ENCODE measurements around the gene MATN1. TPM values are rescaled to one million over a fixed set of nuclear protein-coding genes. Genes with fewer than 3 reads are reported as not detected.

The MATN1 gene
- polyA plus RNA-seq, 2 of the 4 experiments (the other 2 are of a cell fraction): 0.05 to 0.17 TPM

GRCh38 chr1:30665216-30666010 lies 58.0 kb downstream of the MATN1 start:
- 72% methylated on average over 7 of the region's 7 CpGs for WGBS (ENCODE audit: missing lambda C conversion rate)
- Histone ChIP-seq H3K9me3 (no peaks in the 10 kb centered on the region), H3K27ac (no peak overlapping the region), H3K4me3 (no peak overlapping the region), H3K4me2 (no peak overlapping the region), H3K4me1 (no peaks in the 10 kb centered on the region)
- no peak for TF ChIP-seq JUNB (IDR thresholded peaks at IDR 0.05)
- no peak for TF ChIP-seq ZSCAN20 (CRISPR knock-in tag; IDR thresholded peaks at IDR 0.05)
- no peak for TF ChIP-seq RARB (CRISPR knock-in tag; IDR thresholded peaks at IDR 0.05)
- TF ChIP-seq RFX5 (IDR thresholded peaks at IDR 0.05): no peak
- no peak for TF ChIP-seq FOSB (CRISPR knock-in tag; IDR thresholded peaks at IDR 0.05)
- no peak for TF ChIP-seq HES2 (IDR thresholded peaks at IDR 0.05)
- TF ChIP-seq RAD21 (conservative IDR thresholded peaks at IDR 0.05 in 1 of 2, IDR thresholded peaks at IDR 0.05 in 1 of 2): no peak
- no peak for TF ChIP-seq ZFP36 (IDR thresholded peaks at IDR 0.05; ENCODE audit: borderline replicate concordance, partially characterized antibody)
- no peak for TF ChIP-seq PBX3 (IDR thresholded peaks at IDR 0.05)
- no peak for TF ChIP-seq NR3C1 (IDR thresholded peaks at IDR 0.05)
- TF ChIP-seq GATA3 (IDR thresholded peaks at IDR 0.05; ENCODE audit: borderline replicate concordance): no peak
- TF ChIP-seq HOXB5 (CRISPR knock-in tag; IDR thresholded peaks at IDR 0.05): no peak
- TF ChIP-seq SREBF2 (IDR thresholded peaks at IDR 0.05): no peak
- TF ChIP-seq POLR2AphosphoS2 (conservative IDR thresholded peaks at IDR 0.05; ENCODE audit: low read length): no peak
- no peak for TF ChIP-seq EP300 (IDR thresholded peaks at IDR 0.05)
- no peak for DNase-seq (ENCODE audit: low read depth in 1 of 2, low spot score in 1 of 2)
- ATAC-seq: 0 out of 6 replicates have a peak, but pooled peaks of 1 of the 2 experiments have one; percentile 31
- POLR2A ChIA-PET: no interaction called here
- no peak for FAIRE-seq
- CTCF ChIA-PET: interaction anchor here (0.6 kb wide), 1 partner anchor 12 kb away, joined by 3 read pairs; no protein-coding TSS in a partner anchor

GRCh38 chr1:30664103-30664755 lies 59.2 kb downstream of the MATN1 start:
- WGBS (ENCODE audit: missing lambda C conversion rate): 57% methylated on average over 8 of the region's 17 CpGs
- DNase-seq (ENCODE audit: low read depth in 1 of 2, low spot score in 1 of 2) (no peak), ATAC-seq (no peak), FAIRE-seq (no peak)
- H3K4me3 ChIP-seq: no peak overlapping the region
- no peak overlapping the region for H3K27ac ChIP-seq
- H3K4me1 ChIP-seq: no peaks in the 10 kb centered on the region
- no peak for TF ChIP-seq HOXB13 (CRISPR knock-in tag; IDR thresholded peaks at IDR 0.05; ENCODE audit: low read depth)
- TF ChIP-seq CTCF (IDR thresholded peaks at IDR 0.05): no peak
- TF ChIP-seq MAFK (IDR thresholded peaks at IDR 0.05; ENCODE audit: partially characterized antibody): no peak
- TF ChIP-seq CHD4 (IDR thresholded peaks at IDR 0.05; ENCODE audit: borderline replicate concordance): no peak
- TF ChIP-seq JUN (IDR thresholded peaks at IDR 0.05): no peak
- no peak for TF ChIP-seq TFCP2L1 (CRISPR knock-in tag; IDR thresholded peaks at IDR 0.05)
- no peak for TF ChIP-seq CBX8 (IDR thresholded peaks at IDR 0.05)
- TF ChIP-seq POLR2A (IDR thresholded peaks at IDR 0.05; ENCODE audit: low read length): no peak
- TF ChIP-seq USF2 (IDR thresholded peaks at IDR 0.05): no peak
- no peak for TF ChIP-seq FOSL2 (IDR thresholded peaks at IDR 0.05)
- no peak for TF ChIP-seq FOSL2 (CRISPR knock-in tag; IDR thresholded peaks at IDR 0.05)
- TF ChIP-seq MAZ (IDR thresholded peaks at IDR 0.05; ENCODE audit: borderline replicate concordance, low read depth, low read length): no peak
- TF ChIP-seq JUNB (IDR thresholded peaks at IDR 0.05): no peak
- no peak for TF ChIP-seq GATA3 (IDR thresholded peaks at IDR 0.05; ENCODE audit: borderline replicate concordance)
- no peak for TF ChIP-seq EP300 (IDR thresholded peaks at IDR 0.05)
- TF ChIP-seq KDM5A (IDR thresholded peaks at IDR 0.05): no peak
- TF ChIP-seq REST (IDR thresholded peaks at IDR 0.05): no peak
- TF ChIP-seq PHF8 (IDR thresholded peaks at IDR 0.05; ENCODE audit: borderline replicate concordance, low read depth): no peak
- no peak for TF ChIP-seq MYC (IDR thresholded peaks at IDR 0.05; ENCODE audit: borderline replicate concordance, low read length)
- H3K9me3 ChIP-seq: no peaks in the 10 kb centered on the region
- ChIA-PET POLR2A (no interaction called here), CTCF (no interaction called here)
- H3K4me2 ChIP-seq: no peak overlapping the region
